Endometrial microvascular endothelial cells (primary cell): ENCODE measurements around the gene SAMD4A. TPM values are rescaled to one million over a fixed set of nuclear protein-coding genes. Genes with fewer than 3 reads are reported as not detected.

Experiments used
- in situ Hi-C: cut with HindIII; loops from 2 replicates; pipeline ENCODE4 v1.10.0; 2017; ENCODE audit warnings: low sequenced_read_pairs, low pct_unique_long_range_greater_than_20kb; ENCODE audit errors: inconsistent ontology term
- total RNA-seq: library from RNA; depleted of rRNA; stranded (reverse); fragments of >200 nt; gene quantifications from one replicate; pipeline ENCODE4 v1.2.3, GENCODE V29; 2015; ENCODE audit errors: inconsistent ontology term

SAMD4A gene, protein sequence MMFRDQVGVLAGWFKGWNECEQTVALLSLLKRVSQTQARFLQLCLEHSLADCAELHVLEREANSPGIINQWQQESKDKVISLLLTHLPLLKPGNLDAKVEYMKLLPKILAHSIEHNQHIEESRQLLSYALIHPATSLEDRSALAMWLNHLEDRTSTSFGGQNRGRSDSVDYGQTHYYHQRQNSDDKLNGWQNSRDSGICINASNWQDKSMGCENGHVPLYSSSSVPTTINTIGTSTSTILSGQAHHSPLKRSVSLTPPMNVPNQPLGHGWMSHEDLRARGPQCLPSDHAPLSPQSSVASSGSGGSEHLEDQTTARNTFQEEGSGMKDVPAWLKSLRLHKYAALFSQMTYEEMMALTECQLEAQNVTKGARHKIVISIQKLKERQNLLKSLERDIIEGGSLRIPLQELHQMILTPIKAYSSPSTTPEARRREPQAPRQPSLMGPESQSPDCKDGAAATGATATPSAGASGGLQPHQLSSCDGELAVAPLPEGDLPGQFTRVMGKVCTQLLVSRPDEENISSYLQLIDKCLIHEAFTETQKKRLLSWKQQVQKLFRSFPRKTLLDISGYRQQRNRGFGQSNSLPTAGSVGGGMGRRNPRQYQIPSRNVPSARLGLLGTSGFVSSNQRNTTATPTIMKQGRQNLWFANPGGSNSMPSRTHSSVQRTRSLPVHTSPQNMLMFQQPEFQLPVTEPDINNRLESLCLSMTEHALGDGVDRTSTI
- 36.1 TPM for total RNA-seq

DNA sequence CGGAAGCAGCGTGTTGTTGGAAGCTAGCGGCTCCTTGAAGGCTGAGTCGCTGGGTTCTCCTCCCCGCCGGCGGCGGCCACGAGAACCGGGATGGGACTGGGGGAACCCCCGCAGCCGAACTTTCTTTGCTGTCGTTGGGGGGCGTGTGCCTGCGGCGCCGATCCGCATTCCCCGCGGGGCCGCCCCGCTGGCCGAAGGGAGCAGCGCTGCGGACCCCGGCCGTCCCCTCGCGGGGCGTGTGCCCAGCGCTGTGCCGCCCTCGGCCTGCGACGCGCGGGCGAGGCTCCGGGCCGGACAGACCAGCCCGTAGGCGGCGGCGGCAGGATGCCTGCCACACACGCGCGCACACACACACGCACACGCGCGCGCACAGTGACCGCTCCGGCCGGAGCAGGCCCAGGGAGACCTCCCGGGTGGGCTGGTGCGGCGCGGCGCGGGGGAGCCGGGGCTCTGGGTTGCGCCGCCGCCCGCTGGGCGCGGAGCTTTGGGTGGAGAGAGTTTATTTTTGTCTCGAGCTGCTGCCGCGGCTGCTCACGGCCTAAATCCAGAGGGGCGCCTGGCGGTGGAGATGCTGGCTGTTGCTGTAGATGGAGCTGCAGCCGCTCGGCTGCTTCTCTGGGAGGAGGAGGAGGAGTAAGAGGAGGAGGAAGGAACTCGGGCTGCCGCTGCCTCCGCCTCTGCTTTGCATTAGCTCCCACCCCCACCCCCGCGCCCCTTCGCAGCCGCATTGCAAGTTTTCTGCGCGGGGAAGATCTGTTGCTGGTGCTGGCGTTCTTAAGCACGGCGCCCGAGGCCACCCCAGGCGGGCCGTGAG is at the start of gene SAMD4A:
Gene SAMD4A (plus strand): TSS at position 719 of the 814 bp plus-strand sequence. CDS start 789 bp downstream, outside the sequence.
- in situ Hi-C loops: no loop called here

DNA sequence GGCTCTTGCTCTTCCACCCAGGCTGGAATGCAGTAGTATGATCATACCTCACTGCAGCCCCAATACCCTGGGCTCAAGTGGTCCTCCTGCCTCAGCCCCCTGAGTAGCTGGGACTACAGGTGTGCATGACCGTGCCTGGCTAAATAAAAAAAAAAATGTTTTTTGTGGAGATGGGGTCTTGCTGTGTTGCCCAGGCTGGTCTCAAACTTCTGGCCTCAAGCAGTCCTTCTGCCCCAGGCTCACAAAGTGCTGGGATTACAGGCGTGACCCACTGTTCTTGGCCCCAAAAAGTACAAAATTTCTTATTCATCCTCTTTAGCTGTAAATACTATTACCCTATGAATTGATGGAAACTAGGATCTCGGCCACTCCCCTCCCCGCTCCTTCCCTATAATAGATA is 42.5 kb upstream of the SAMD4A start:
- in situ Hi-C loops: no loop called here

DNA sequence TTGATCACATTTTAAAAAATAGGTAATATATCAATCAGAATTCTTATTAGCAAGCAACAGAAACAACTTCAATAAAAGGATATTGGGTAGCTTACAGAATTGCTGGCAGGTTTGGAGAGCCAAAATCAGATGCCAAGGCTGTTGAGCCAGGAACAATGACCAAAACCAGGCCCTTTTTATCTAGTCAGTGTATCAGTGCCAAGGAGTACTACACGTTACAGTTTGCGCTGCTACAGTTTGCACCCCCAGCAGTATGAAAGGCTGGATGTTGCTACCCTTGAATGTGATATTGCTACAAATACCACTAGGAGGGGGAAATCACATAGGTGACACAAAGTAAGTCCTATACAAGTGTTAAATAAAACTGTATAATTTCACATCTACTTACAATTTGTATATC is 38.0 kb upstream of the SAMD4A start:
- in situ Hi-C loops: no loop called here

DNA sequence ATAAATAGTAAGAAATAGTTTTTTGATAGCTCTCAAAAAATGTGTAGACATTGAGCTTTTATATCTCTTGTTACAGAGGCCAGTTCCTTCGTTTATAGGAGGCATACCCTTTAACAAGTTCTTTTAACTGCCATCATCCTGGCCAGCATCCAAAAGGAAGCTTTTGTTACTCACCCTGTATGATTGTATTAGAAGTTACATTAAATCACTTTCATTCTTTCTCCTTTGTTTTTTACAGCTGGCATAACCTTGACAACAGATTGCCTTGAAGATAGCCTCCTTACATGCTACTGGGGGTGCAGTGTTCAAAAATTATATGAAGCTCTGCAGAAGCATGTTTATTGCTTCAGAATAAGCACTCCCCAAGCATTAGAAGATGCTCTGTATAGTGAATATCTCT is 37.1 kb upstream of the SAMD4A start:
- in situ Hi-C loops: no loop called here

DNA sequence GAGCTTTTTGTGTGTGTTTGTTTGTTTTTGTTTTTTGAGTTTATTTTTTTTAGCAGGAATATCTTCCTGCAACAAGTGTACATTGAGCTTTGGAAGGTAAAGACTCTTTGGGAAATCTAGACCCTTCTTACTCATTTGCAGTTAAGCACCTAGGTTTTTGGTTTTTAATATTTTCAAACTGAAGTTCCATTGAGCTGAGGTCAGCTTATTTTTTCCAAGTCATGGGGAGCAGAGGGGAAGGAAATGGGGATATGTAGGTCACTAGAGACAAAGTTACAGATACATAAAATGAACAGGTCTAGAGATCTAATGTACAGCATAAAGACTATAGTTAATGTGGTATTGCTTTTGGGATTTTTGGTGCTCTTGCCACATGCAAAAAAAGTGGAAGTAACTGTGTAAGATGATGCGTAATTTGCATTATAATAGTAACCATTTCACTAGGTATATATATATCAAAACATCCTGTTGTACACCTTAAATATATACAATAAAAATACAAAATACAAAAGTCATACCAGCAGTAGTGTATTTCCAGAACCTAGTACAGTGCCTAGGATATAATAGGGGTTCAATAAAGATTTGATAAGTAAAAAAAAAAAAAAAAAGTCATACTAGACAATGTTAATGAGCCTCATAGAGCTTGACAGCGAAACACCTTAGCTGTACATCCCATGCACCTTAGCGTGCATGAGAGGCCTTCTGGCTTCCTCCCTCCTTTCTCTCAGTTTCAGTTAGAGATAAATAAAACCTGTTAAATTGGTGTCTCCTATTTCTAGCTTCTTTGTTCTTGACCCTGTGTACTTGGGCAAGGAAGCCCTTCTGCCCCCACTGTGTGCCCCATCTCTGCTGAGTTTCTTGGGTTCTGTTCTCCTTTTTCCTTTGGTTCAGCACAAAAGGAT is 34.6 kb upstream of the SAMD4A start:
- in situ Hi-C loops: no loop called here

DNA sequence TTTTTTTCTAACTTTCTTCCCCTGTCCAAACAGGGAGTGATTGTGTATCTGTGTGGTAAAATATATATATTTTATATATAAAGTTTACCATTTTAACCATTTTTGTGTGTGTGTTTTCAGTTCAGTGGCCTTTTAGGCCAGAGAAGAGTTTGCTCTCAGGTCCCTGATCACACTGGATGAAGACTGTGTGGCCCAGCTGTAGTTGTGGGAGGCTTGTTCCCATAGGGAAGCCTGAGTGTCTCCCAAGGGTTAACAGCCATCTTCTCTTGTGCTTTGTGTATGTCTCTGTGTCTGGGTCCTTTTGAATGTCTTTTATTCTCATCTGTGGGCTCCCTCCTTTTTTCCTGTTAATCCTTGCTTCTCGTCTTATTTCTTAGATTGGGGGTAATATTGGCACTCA is 33.8 kb upstream of the SAMD4A start:
- in situ Hi-C loops: no loop called here

DNA sequence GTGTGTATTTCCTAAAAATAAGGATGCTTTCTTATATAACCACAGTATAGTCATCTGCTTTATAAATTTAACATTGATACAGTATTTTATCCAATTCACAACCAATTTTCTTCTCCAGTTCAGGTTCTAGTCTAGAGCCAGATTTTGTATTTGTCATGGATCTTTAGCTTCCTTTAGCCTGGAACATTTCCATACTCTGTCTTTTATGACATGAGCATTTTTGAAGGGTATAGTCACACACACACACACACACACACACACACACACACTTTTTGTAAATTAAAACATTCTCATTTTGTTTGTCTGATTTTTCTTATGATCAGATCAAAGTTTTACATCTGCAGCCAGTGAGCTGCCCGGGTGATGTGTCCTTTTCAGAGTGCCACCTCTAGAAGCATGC is 31.8 kb upstream of the SAMD4A start:
- in situ Hi-C loops: no loop called here

DNA sequence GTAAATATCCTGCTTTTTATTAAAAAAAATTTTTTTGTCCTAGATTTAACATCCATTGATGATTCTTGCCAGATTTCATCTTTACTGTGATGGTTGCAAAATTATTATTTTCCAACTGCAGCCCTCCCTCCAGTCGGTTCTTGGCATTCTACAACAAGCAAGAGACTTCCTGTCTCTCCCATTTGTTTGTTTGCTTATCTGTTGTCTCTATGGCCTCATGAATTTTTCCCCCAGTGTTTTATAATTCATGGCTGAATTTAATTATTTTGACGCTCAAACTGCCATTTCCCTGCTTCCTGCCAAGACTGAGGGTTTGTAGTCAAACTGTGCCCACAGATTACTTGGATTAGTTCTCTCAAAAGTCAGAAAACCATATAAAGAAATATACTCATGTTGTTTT is 31.3 kb upstream of the SAMD4A start:
- in situ Hi-C loops: no loop called here

DNA sequence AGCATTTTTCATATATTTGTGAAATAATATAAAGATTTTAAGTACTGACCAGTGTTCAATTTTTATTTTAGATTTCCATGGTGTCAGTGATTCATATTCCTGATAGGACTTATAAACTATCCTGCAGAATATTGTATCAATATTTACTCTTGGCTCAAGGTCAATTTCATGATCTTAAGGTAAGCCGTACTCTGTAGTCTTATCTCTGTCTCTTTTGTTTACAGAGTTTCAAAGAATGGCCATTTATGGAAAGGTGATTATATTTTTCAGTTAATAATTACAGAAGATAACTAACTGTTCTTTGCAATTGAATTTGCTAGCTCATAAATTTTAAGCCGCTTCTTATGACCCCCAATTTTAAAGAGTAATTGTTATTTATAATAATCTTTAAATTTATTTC is 29.3 kb upstream of the SAMD4A start:
- in situ Hi-C loops: no loop called here

DNA sequence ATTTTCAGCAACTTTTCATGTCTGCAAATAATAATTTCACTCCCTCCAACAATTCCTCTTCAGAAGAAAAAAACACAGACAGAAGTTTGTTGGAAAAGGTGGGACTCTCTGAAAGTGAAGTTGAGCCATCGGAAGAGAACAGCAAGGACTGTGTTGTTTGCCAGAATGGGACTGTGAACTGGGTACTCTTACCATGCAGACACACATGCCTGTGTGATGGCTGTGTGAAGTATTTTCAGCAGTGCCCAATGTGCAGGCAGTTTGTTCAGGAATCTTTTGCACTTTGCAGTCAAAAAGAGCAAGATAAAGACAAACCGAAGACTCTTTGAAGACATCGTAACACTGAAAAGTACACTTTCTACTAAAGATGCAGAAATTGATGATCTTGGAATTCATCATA is 28.9 kb upstream of the SAMD4A start:
- in situ Hi-C loops: no loop called here

DNA sequence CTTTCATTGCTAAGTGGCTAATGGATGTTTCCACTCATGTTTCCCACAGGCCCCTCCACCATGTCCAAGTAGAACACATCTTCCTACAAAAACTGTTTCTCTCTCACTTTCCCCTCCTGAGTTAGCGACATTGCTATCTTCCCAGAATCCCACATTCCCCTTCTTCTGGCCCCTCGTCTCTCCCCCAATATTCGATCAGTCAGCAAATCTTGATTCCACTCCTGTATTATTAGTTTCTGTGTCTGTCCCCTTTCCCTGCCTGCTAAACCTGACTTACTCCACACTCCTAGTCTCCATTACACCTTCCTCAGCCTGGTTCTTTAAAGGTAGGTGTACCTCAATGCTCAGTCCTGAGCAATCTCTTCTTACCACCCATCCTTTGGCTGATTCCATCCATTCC is 19.3 kb upstream of the SAMD4A start:
- in situ Hi-C loops: no loop called here

DNA sequence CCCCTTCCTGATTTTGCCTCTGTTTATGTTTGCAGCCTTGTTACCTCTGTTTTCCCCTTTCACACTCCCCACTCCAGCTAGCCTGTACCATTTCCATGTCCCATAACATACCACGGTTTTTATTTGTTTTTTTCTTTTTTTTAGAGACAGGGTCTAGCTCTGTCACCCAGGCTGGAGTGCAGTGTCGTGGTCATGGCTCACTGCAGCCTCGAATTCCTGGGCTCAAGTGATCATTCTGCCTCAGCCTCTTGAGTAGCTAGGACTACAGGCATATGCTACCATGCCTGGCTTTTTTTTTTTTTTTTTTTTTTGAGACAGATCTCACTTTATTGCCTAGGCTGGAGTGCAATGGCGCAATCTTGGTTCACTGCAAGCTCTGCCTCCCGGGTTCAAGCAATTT is 18.4 kb upstream of the SAMD4A start:
- in situ Hi-C loops: no loop called here

DNA sequence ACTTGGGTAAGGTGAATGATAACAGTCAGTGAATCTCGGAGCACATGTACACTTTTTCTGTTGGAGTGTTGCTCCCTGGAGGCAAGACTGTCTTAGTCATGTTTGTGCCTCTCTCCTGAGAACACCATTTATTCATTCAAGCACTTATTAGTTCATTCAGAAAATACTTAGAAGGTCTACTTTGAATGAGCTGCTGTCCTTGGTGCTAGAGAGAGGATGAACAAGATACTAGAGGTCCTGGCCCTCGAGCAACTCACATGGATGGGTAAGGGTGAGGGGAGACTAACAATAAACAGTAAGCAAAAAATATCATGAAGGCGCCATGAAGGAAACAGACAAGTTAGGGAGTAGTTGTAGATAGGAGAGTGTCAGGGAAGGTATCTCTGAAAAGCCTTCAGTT is 17.1 kb upstream of the SAMD4A start:
- in situ Hi-C loops: no loop called here

DNA sequence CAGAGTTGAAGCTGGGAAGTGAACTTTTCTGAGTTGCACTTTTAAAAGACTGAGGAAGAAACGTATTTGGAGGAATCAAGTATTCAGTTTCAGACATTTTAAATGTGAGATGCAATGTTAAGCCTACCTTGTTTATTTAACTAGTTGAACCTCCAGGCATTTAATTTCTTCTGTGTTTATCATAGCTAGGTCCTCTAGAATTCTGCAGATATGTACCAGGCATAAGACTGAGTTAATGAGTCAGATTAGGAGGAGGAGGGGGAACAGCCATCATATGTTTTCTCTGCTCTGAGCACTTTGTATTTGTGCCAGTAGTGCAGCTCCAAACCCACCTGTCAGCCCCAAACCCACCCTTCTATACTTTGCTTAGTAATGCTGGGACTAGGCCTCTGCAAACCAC is 16.4 kb upstream of the SAMD4A start:
- in situ Hi-C loops: no loop called here

DNA sequence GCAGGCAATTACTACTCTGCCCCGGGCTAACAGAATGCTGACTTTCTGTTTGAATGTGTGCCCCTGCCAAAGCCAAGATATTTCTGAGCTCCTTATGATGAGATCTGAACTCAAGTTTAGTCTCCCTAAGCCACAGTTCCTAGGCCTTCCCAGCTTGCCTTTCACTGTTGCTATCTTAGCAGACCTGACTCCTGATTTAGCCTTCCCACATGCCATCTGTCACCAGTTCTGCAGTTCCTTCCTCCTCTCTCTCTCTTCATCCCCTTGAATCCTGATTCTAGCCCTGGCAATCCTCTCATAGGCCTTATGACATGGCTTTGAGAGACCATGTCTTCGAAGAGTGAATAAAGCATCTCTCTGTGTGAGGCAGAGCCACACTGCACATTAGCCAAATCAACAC is 12.5 kb upstream of the SAMD4A start:
- in situ Hi-C loops: no loop called here

DNA sequence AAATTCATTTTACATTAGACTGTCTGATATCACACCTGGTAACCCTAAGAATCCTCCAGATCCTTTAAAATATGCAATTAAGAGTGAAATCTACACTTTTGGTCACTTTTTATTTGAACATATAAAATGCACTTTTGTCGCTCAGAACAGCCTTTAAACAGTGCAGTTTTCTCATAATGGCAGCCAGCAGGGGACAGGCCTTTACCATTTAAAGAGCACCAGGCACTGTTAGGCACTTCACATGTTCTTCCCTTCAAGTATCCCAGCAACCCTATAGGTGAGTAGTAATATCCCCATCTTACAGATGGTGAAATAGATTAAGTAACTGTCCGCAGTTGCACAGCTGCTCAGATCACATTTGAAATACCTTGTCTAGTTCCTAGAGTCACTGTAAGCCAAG is 11.3 kb upstream of the SAMD4A start:
- in situ Hi-C loops: no loop called here

DNA sequence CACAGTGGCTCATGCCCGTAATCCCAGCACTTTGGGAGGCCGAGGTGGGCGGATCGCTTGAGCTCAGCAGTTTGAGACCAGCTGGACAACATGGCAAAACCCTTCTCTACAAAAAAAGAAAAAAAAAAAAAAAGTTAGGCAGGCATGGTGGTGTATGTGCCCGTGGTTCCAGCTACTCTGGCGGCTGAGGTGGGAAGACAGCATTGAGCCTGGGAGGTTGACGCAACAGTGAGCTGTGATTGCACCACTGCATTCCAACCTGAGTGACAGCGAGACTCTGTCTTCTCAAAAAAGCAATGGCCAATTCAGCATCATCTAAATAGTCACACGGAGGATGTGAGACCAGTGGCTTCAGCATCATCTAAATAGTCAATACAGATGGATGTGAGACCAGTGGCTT is 10.4 kb upstream of the SAMD4A start:
- in situ Hi-C loops: no loop called here

DNA sequence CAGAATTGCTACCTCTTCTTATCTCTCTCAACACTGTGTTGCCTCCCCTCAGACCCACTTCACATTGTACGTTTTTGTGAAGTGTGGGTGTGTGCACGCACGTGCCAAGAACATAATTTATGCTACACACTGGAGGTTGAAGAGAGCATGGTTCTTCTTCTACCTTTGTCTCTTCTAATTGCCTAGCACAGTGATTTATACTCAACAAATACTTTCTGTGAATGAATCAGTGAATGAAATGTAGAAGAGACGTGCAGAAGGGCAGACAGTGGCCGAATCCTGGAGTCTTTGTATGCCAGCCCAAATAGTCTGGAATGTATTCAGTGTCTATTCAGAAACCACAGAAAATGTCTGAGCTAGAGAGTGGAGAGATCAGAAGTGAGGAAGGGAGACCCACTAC is 4.6 kb upstream of the SAMD4A start:
- in situ Hi-C loops: no loop called here
